ENCODE data around the gene FGD5.

Gene FGD5

GRCh38 chr3:14832975-14833722 is 14.4 kb downstream of the FGD5 start:
- DNase-seq, result no peak

- no peak for DNase-seq
Measured at GRCh38 chr3:14834121-14834520, 15.4 kb downstream of the FGD5 start.

- DNase-seq, result no peak
Measured at GRCh38 chr3:14834807-14835466, 16.2 kb downstream of the FGD5 start.

- no peak for DNase-seq
Measured at GRCh38 chr3:14836049-14836468, 17.3 kb downstream of the FGD5 start.

- no peak for DNase-seq
Measured at GRCh38 chr3:14837186-14837877, 18.6 kb downstream of the FGD5 start.

- no peak for DNase-seq
Measured at GRCh38 chr3:14837878-14838258, 19.1 kb downstream of the FGD5 start.

GRCh38 chr3:14839236-14839635 is 20.5 kb downstream of the FGD5 start:
- no peak for DNase-seq

GRCh38 chr3:14841836-14842235 is 23.1 kb downstream of the FGD5 start:
- no peak for DNase-seq

- no peak for DNase-seq
Measured at GRCh38 chr3:14842277-14842676, 23.5 kb downstream of the FGD5 start.

GRCh38 chr3:14843321-14843720 is 24.6 kb downstream of the FGD5 start:
- no peak for DNase-seq

- DNase-seq, result no peak
Measured at GRCh38 chr3:14844386-14845170, 25.8 kb downstream of the FGD5 start.

GRCh38 chr3:14845180-14845579 is 26.4 kb downstream of the FGD5 start:
- no peak for DNase-seq

GRCh38 chr3:14845826-14846225 is 27.1 kb downstream of the FGD5 start:
- DNase-seq, result no peak

GRCh38 chr3:14846226-14846880 is 27.6 kb downstream of the FGD5 start:
- no peak for DNase-seq

GRCh38 chr3:14847613-14848541 is 29.1 kb downstream of the FGD5 start:
- DNase-seq, result no peak

- no peak for DNase-seq
Measured at GRCh38 chr3:14848906-14849305, 30.1 kb downstream of the FGD5 start.

GRCh38 chr3:14849638-14850230 is 31.0 kb downstream of the FGD5 start:
- DNase-seq, result no peak

GRCh38 chr3:14852058-14852594 is 33.4 kb downstream of the FGD5 start:
- no peak for DNase-seq

GRCh38 chr3:14852717-14853116 is 34.0 kb downstream of the FGD5 start:
- DNase-seq, result no peak

- DNase-seq, result no peak
Measured at GRCh38 chr3:14853271-14853951, 34.6 kb downstream of the FGD5 start.

Data from NCI-H510A treated with DMSO at 0.1 percent for 48 hours (cell line).